Measurements from ENCODE around the gene FCAR.
"Not testable (repeated sequence)": the region's sequence is repeated elsewhere in the genome, so short reads cannot be mapped to it uniquely, and the experiment has no call there.

The FCAR gene

DNA sequence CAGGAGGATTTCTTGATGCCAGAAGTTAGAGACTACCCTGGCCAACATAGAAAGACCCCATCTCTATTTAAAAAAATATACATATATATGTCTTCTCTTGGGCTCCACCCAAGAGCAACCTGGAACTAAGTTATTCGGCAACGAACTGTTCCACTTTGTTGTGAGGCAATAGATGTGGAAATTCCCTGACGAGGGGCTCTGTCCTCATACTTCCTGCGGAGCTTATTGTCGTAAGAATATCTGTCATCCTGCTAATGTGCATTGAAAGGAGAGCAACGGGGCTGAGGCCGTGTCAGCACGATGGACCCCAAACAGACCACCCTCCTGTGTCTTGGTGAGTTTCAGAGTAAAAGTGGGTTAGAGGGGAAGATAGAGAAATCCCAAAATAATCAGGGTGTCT lies at the start of gene FCAR:
FCAR (plus strand) TSS at position 246 of the 400 bp plus-strand sequence; CDS start at position 301, 55 bp downstream.
- no peak for DNase-seq (ENCODE audit: low read depth in 2 of 2)

DNA sequence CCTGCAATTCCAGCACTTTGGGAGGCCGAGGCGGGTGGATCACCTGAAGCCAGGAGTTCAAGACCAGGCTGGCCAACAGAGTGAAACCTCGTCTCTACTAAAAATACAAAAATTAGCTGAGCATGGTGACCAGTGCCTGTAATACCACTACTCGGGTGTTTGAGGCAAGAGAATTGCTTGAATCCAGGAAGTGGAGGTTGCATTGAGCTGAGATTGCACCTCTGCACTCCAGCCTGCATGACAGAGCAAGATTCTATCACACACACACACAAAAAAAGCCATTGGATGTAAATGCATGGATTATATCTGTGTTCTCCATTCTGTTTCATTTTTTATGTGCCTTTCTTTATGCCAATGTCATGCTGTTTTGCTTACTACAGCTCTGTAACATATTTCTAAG lies 49.6 kb upstream of the FCAR start:
- DNase-seq (ENCODE audit: low read depth in 2 of 2), result not testable (repeated sequence)

DNA sequence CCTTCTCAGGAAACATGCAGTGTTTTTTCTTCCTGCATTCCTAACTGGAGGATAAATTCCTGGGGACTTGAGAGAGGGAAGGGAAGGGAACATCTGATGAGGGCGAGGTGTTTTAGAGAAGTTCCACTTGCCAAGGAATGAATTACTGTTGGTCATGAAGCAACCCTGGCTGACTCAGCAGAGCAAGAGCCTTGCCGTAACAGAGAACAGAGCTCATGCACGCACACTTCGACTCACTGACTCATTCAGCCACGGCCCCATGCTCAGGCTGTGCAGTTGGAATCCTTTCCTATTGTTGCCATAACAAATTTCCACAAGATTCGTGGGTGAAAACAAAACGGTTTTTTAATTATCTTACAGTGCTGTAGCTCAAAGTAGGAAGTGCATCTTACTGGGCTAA lies 48.7 kb upstream of the FCAR start:
- DNase-seq (ENCODE audit: low read depth in 2 of 2), result not testable (repeated sequence)

DNA sequence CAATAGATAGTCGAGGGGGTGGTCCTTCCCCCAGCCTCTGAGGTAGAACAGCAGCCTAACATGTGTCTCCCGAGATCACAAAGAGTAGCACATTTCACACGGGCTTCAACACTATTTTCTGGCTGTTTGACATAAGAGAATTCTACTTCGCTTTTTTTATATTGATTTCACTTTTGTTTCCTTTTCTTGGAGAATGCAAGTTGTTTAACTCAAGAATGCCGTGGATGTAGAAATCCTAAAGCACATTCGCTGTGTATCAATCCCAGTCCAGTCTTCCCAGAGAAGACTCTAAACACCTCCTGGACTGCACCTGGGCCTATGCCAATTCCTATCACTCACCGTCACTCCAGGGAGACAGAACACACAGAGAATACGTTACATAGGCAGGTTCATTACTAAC lies 46.0 kb upstream of the FCAR start:
- not testable (repeated sequence) for DNase-seq (ENCODE audit: low read depth in 2 of 2)

DNA sequence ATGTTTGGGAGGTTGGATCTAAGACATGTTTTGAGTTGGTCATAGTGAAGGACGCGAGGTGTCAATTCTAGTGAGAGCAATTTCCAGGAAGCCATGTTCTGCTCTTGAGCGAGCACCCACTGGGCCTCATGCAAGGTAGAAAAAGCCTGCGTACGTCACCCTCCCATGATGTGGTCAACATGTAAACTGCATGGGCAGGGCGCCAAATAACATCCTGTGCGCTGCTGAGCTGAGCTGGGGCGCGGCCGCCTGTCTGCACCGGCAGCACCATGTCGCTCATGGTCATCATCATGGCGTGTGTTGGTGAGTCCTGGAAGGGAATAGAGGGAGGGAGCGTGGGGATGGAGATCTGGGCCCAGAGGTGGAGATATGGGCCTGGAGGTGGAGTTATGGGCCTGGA lies 41.5 kb upstream of the FCAR start, which contains the start of gene KIR2DS4:
KIR2DS4 (plus strand) TSS at position 181 of the 400 bp plus-strand sequence.
- DNase-seq (ENCODE audit: low read depth in 2 of 2), result not testable (repeated sequence)

DNA sequence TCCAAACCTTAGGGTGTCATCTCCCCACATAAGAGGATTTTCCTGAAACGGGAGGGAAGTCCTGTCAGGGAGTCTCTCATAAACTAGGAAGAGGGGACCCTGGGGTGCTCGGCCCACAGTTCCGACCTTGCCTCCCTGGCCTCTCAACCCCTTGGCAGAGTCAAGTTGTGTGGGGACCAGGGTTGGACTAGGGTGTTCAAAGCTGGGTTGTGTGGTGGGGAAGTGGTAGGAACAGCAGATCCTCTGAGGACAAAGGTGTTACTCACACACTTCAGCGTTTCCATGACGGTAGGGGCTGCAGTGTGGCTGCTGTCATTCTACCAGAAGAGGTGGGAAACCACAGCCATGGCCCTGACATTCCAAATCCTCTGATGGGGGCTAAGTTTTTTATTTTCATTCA lies 38.9 kb upstream of the FCAR start:
- peak in 1 of 2 donors; percentile 4 for DNase-seq (ENCODE audit: low read depth in 2 of 2)

DNA sequence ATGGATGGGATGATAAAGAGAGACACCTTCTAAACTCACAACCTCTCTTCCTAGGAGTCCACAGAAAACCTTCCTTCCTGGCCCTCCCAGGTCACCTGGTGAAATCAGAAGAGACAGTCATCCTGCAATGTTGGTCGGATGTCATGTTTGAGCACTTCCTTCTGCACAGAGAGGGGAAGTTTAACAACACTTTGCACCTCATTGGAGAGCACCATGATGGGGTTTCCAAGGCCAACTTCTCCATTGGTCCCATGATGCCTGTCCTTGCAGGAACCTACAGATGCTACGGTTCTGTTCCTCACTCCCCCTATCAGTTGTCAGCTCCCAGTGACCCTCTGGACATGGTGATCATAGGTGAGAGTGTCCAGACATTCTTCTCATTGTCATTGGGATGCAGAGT lies 36.5 kb upstream of the FCAR start:
- not testable (repeated sequence) for DNase-seq (ENCODE audit: low read depth in 2 of 2)

DNA sequence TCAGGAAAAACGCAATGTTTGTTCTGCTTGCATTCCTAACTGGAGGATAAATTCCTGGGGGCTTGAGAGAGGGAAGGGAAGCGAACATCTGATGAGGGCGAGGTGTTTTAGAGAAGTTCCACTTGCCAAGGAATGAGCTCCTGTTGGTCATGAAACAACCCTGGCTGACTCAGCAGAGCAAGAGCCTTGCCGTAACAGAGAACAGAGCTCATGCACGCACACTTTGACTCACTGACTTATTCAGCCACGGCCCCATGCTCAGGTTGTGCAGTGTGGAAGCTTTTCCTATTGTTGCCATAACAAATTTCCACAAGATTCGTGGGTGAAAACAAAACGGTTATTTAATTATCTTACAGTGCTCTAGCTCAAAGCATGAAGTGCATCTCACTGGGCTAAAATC lies 30.9 kb upstream of the FCAR start:
- DNase-seq (ENCODE audit: low read depth in 2 of 2), result not testable (repeated sequence)

DNA sequence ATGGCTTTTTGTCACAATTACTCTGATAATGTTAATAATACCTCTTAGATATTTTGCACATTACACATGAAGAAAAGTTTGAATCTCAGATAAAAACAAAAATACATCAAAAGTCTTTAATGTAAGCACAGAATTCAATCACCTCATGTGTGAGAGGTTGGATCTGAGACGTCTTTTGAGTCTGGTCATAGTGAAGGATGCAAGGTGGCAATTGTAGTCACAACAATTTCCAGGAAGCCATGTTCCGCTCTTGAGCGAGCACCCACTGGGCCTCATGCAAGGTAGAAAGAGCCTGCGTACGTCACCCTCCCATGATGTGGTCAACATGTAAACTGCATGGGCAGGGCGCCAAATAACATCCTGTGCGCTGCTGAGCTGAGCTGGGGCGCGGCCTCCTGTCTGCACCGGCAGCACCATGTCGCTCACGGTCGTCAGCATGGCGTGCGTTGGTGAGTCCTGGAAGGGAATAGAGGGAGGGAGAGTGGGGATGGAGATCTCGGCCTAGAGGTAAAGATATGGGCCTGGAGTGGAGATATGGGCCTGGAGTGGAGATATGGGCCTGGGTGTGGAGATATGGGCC lies 23.9 kb upstream of the FCAR start, which contains the start of gene KIR3DL2:
KIR3DL2 (plus strand) TSS at position 383 of the 580 bp plus-strand sequence; CDS start at position 416, 33 bp downstream.
- not testable (repeated sequence) for DNase-seq (ENCODE audit: low read depth in 2 of 2)

DNA sequence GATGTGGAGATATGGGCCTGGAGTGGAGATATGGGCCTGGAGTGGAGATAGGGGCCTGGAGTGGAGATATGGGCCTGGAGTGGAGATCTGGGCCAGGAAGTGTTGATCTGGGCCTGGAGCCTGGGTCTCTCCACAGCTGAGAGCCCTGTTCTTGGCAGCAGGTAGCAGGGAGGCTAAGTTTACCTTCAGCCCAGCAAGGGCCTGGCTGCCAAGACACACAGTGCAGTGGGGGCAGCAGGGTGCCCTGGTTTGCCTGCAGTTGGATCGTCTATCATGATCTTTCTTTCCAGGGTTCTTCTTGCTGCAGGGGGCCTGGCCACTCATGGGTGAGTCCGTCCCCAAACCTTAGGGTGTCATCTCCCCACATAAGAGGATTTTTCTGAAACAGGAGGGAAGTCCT lies 23.1 kb upstream of the FCAR start:
- no peak for DNase-seq (ENCODE audit: low read depth in 2 of 2)

DNA sequence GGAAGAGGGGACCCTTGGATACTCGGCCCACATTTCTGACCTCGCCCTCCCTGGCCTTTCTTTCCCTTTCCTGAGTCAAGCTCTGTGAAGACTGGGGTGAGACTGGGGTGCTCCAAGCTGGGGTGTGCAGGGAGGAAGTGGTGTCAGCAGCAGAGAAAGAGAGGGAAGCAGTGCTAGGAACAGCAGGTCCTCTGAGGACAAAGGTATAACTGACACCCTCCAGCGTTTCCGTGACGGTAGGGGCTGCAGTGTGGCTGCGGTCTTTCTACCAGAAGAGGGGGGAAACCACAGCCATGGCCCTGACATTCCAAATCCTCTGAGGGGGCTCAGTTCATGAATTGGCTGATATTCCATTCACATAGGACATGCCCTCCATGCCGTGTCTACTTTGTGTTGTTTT lies 22.7 kb upstream of the FCAR start:
- DNase-seq (ENCODE audit: low read depth in 2 of 2), result no peak

DNA sequence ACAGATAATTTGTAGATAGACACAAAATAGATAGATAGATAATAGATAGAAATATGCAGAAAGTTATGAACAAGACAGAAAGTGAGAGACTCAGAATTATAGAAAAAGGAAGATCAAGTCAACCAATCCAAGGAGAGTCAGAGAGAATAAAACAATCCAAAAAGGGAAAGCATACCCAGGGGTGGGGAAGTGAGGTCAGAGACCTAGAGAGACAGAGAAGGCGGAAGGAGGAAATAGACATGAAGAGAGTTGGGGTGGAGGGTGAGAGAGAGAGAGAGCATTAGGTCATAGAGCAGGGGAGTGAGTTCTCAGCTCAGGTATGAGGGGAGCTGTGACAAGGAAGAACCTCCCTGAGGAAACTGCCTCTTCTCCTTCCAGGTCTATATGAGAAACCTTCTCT lies 18.8 kb upstream of the FCAR start:
- DNase-seq (ENCODE audit: low read depth in 2 of 2), result not testable (repeated sequence)

DNA sequence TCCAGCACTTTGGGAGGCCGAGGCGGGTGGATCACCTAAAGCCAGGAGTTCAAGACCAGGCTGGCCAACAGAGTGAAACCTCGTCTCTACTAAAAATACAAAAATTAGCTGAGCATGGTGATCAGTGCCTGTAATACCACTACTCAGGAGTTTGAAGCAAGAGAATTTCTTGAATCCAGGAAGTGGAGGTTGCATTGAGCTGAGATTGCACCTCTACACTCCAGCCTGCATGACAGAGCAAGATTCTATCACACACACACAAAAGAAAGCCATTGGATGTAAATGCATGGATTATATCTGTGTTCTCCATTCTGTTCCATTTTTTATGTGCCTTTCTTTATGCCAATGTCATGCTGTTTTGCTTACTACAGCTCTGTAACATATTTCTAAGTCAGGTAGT lies 15.6 kb upstream of the FCAR start:
- not testable (repeated sequence) for DNase-seq (ENCODE audit: low read depth in 2 of 2)

DNA sequence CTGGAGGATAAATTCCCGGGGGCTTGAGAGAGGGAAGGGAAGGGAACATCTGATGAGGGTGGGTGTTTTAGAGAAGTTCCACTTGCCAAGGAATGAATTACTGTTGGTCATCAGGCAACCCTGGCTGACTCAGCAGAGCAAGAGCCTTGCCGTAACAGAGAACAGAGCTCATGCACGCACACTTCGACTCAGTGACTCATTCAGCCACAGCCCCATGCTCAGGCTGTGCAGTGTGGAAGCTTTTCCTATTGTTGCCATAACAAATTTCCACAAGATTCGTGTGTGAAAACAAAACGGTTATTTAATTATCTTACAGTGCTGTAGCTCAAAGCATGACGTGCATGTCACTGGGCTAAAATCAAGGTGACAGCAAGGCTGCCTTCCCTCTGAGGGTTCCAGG lies 14.6 kb upstream of the FCAR start:
- not testable (repeated sequence) for DNase-seq (ENCODE audit: low read depth in 2 of 2)

DNA sequence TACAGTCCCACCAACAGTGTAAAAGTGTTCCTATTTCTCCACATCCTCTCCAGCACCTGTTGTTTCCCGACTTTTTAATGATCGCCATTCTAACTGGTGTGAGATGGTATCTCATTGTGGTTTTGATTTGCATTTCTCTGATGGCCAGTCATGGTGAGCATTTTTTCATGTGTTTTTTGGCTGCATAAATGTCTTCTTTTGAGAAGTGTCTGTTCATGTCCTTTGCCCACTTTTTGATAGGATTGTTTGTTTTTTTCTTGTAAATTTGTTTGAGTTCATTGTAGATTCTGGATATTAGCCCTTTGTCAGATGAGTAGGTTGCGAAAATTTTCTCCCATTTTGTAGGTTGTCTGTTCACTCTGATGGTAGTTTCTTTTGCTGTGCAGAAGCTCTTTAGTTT lies 10.6 kb upstream of the FCAR start:
- not testable (repeated sequence) for DNase-seq (ENCODE audit: low read depth in 2 of 2)

DNA sequence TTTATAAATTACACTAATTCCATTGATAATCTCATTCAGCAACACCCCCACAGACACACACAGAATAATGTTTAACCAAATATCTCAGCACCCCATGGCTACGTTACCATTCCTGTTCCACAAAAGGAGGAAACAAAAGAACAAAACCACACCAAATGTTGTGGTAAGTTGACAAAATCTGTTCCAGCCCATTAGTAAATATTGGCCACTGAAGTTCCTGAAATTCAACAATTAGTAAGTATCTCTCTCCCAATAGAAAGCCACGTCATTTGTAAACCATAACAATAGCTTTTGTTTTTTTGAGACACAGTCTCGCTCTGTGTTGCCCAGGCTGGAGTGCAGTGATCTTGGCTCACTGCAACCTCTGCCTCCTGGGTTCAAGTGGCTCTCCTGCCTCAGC lies 2.3 kb upstream of the FCAR start:
- DNase-seq (ENCODE audit: low read depth in 2 of 2), result no peak

DNA sequence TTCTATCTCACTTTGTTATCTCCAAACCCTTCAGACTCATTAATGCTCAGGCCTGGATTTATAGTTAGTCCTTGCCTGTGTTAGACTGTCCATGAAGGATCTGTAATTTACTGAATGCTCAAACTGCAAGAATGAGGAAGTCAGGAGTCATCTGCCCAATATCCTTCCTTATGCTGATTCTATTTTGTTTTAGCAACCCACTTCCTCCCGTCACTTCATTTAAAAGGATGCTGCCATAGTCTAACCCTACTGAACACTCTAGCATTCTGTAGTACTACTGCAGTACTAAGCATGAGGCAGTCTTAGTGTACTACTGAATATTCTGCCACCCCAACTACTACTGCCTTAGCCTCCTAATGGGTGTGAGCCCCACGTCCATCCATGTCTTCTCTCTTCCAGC lies 1.5 kb downstream of the FCAR start:
- no peak for DNase-seq (ENCODE audit: low read depth in 2 of 2)

DNA sequence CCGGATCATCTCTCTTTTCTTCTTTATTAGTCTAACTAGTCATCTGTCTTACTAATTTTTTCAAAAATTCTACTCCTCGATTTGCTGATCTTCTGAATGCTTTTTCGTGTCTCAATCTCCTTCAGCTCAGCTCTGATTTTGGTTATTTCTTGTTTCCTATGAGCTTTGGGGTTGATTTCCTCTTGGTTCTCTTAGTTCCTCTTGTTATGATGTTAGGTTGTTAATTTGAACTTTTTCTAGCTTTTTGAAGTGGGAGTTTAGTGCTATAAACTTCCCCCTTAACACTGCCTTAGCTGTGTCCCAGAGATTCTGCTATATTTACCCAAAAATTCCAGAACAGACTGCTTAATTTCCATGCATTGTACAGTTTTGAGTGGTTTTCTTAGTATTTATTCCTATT lies 3.4 kb downstream of the FCAR start:
- DNase-seq (ENCODE audit: low read depth in 2 of 2), result no peak

DNA sequence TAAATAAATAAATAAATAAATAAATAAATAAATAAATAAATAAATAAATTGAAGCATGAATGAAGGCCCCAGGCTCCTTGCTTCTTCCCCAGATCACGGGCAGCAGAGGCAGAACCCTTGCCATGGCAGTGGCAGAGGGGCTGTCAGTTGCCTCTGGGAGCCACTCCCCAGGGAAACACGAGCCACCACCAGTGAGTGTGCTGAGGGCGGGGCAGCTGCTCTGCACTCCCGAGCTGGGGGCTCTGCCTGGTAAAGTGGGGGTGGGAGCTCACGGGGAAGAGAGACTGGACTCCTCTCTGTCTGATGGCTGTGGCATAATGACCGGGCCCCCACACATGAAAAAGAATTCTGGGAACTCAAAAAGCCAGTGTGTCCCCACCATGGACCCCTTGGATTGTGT lies 7.8 kb downstream of the FCAR start:
- no peak for DNase-seq (ENCODE audit: low read depth in 2 of 2)

DNA sequence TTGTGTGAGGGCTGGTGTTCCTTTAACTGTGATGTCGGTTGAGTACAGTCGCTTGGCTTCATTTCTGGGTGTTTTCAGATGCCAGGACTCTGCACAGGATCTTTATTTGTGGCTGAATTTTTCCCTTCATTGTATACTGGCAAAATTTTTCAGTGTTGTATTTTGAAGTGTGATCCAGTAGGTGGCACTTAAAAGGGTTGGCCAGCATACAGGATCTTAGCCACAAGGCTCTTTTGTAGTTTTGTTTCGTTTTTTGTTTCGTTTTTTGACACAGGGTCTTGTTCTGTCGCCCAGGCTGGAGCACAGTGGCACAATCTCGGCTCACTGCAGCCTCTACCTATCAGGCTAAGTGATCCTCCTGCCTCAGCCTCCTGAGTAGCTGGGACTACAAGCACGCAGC lies 8.7 kb downstream of the FCAR start:
- no peak for DNase-seq (ENCODE audit: low read depth in 2 of 2)

DNA sequence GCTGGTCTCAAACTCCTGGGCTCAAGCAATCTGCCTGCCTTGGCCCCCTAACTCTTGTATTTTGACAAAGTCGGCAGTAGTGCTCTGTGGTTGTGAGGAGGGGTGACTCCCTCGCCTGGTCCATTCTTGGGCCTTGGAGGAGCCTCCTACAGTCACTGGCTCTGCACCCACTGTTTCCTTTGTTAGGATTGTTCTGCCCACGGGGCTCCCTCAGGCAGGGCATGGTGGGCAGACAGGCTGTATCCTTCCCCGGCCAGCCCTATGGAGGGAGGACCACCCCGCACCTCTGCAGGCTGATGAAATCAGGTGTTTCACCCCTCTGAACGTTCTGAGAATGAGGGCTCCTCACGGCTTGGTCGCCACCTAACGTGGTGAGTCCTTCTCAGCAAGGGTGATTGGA lies 9.2 kb downstream of the FCAR start:
- no peak for DNase-seq (ENCODE audit: low read depth in 2 of 2)

DNA sequence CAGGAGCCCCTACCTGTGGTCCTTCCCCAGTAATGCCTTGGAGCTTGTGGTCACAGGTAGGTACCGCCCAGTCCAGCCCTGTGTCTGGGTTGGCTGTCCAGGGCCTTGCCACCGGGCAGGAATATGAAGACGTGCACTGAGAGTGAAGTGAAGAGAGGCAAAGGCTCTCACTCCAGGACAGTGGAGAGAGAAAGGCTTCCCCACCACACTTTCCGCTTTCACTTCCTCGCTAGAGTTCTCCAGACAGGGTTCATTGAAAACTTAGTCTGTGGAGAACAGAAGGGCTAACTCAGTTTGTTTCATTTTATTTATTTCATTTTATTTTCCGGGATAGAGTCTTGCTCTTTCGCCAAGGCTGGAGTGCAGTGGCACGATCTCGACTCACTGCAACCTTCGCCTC lies 14.2 kb downstream of the FCAR start:
- no peak for DNase-seq (ENCODE audit: low read depth in 2 of 2)

DNA sequence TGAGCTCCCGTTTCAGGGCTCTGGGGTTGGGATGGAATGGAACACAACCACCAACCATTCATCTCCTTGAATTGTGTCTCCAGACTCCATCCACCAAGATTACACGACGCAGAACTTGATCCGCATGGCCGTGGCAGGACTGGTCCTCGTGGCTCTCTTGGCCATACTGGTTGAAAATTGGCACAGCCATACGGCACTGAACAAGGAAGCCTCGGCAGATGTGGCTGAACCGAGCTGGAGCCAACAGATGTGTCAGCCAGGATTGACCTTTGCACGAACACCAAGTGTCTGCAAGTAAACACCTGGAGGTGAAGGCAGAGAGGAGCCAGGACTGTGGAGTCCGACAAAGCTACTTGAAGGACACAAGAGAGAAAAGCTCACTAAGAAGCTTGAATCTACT lies 15.5 kb downstream of the FCAR start:
- no peak for DNase-seq (ENCODE audit: low read depth in 2 of 2)

DNA sequence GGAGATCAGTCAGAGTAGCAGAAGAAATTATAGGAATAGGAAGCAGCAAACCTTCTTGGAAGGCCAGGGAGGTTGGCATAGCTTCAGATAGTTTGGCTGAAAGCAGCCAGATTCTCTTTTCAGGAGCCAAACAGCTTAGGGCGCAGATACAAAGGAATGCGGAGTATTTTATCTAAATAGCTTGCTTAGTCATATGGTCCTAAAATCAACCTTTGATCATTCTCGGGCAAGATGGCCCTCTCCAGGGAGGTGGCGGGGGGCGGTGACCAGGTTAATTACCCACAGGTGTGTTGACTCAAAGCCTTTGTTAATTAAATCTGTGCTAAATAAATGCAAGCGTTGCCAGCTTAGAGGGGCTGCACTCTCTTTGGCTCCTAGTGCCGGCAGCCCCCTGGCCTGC lies 19.4 kb downstream of the FCAR start:
- DNase-seq (ENCODE audit: low read depth in 2 of 2), result no peak
